Kidney epithelial cell (primary cell): ENCODE data around the gene PRR16. TPM values are rescaled to one million over a fixed set of nuclear protein-coding genes. Genes with fewer than 3 reads are reported as not detected.

Experiments used
- DNase-seq: peaks from one replicate; pipeline ENCODE4 v3.0.0-alpha.2; 2010; ENCODE audit warnings: low read depth
- H3K27me3 ChIP-seq: 2 replicates; pipeline ENCODE4 v1.6.0; 2011; ENCODE audit warnings: low read length; ENCODE audit not compliant: control insufficient read depth, insufficient read depth
- H3K36me3 ChIP-seq: 2 replicates; pipeline ENCODE4 v1.5.1; 2011; ENCODE audit warnings: low read length; ENCODE audit not compliant: control insufficient read depth, insufficient read depth
- H3K4me3 ChIP-seq: 2 replicates; pipeline ENCODE4 v1.5.1; 2011; ENCODE audit warnings: low read depth, mild to moderate bottlenecking, control low read depth, low read length
- CTCF ChIP-seq: IDR thresholded peaks from 2 replicates; pipeline ENCODE4 v1.5.1; 2011; ENCODE audit warnings: mild to moderate bottlenecking, moderate library complexity, low read length, control low read depth, inconsistent platforms; ENCODE audit not compliant: insufficient read depth, poor library complexity, severe bottlenecking
- total RNA-seq: library from RNA; depleted of rRNA; stranded (reverse); fragments of >200 nt; gene quantifications from 2 replicates; pipeline ENCODE4 v1.2.3, GENCODE V29; 2015

Gene PRR16
- total RNA-seq, 1 donor from 2014 or later, result 1.0 TPM

- no peak for DNase-seq
- TF ChIP-seq CTCF, result no peak
- H3K36me3 ChIP-seq, result no peaks in the 10 kb centered on the region
- H3K27me3 ChIP-seq, result no peaks in the 10 kb centered on the region
- H3K4me3 ChIP-seq, result no peak overlapping the region
Observed at GRCh38 chr5:120435129-120435528, 29.0 kb upstream of the PRR16 start.

GRCh38 chr5:120436996-120437395, 27.1 kb upstream of the PRR16 start:
- DNase-seq, result no peak
- Histone ChIP-seq H3K4me3 (no peak overlapping the region), H3K36me3 (no peaks in the 10 kb centered on the region), H3K27me3 (no peaks in the 10 kb centered on the region)
- TF ChIP-seq CTCF, result no peak

GRCh38 chr5:120442694-120443093, 21.4 kb upstream of the PRR16 start:
- no peak for DNase-seq
- no peak for TF ChIP-seq CTCF
- Histone ChIP-seq H3K36me3 (no peaks in the 10 kb centered on the region), H3K4me3 (no peak overlapping the region), H3K27me3 (no peaks in the 10 kb centered on the region)

- TF ChIP-seq CTCF, result no peak
- H3K4me3 ChIP-seq, result no peak overlapping the region
- H3K27me3 ChIP-seq, result no peaks in the 10 kb centered on the region
- H3K36me3 ChIP-seq, result no peaks in the 10 kb centered on the region
- DNase-seq, result no peak
Observed at GRCh38 chr5:120443607-120444006, 20.5 kb upstream of the PRR16 start.

- no peak for DNase-seq
- no peak for TF ChIP-seq CTCF
- no peak overlapping the region for H3K4me3 ChIP-seq
- H3K36me3 ChIP-seq, result no peaks in the 10 kb centered on the region
- H3K27me3 ChIP-seq, result no peaks in the 10 kb centered on the region
Observed at GRCh38 chr5:120446068-120446492, 18.0 kb upstream of the PRR16 start.

- Histone ChIP-seq H3K27me3 (no peaks in the 10 kb centered on the region), H3K4me3 (no peak overlapping the region), H3K36me3 (no peaks in the 10 kb centered on the region)
- no peak for DNase-seq
- TF ChIP-seq CTCF, result no peak
Observed at GRCh38 chr5:120446901-120447300, 17.2 kb upstream of the PRR16 start.
